ENCODE measurements around the gene PDE11A. TPM values are rescaled to one million over a fixed set of nuclear protein-coding genes. Genes with fewer than 3 reads are reported as not detected.

The PDE11A gene
- total RNA-seq, 2 experiments from 2014 or later: not detected

GRCh38 chr2:177667626-177668025 lies 405.0 kb downstream of the PDE11A start:
- Mint-ChIP-seq H3K4me1 (ENCODE audit: low read depth) (no peaks in the 10 kb centered on the region), H3K27ac (no peak overlapping the region), H3K9me3 (no peaks in the 10 kb centered on the region), H3K36me3 (no peaks in the 10 kb centered on the region), H3K27me3 (peaks cover 10% of the 10 kb centered on the region), H3K4me3 (no peak overlapping the region)
- ChIA-PET CTCF (no interaction called here), POLR2A (no interaction called here)
- DNase-seq: no peak
- intact Hi-C loops (cut with micrococcal nuclease): no loop called here

- Mint-ChIP-seq H3K4me1 (ENCODE audit: low read depth) (no peaks in the 10 kb centered on the region), H3K27me3 (peaks cover 7% of the 10 kb centered on the region), H3K27ac (no peak overlapping the region), H3K4me3 (no peak overlapping the region), H3K9me3 (no peaks in the 10 kb centered on the region), H3K36me3 (no peaks in the 10 kb centered on the region)
- intact Hi-C loops (cut with micrococcal nuclease): no loop called here
- DNase-seq: no peak
- CTCF ChIA-PET: interaction anchor here (0.6 kb wide), 1 partner anchor 29 kb away, joined by 3 read pairs; no protein-coding TSS in a partner anchor
- POLR2A ChIA-PET: no interaction called here
These were observed 406.2 kb downstream of the PDE11A start for GRCh38 chr2:177666408-177666807.

DNA sequence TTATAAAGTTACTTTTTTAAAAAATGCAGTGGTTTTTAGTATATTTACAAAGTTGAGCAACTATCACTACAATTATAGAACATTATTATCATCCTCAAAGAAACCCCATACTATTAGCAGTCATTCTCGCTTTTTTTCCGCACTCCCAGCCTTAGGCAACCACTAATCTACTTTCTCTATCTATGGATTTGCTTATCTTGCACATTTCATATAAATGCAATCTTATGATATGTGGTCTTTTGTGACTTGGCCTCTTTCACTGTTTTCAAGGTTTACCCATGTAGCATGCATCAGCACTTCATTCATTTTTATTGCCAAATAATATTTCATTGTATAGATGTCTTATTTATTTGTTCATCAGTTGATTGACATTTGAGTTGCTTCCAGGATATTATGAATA lies 406.6 kb downstream of the PDE11A start:
- ChIA-PET POLR2A (no interaction called here), CTCF (no interaction called here)
- peaks cover 5% of the 10 kb centered on the region for H3K27me3 Mint-ChIP-seq
- no peaks in the 10 kb centered on the region for H3K36me3 Mint-ChIP-seq
- no peaks in the 10 kb centered on the region for H3K9me3 Mint-ChIP-seq
- no peak overlapping the region for H3K27ac Mint-ChIP-seq
- H3K4me1 Mint-ChIP-seq (ENCODE audit: low read depth): no peaks in the 10 kb centered on the region
- intact Hi-C loops (cut with micrococcal nuclease): no loop called here
- DNase-seq: no peak
- H3K4me3 Mint-ChIP-seq: no peak overlapping the region

- POLR2A ChIA-PET: no interaction called here
- CTCF ChIA-PET: no interaction called here
- Mint-ChIP-seq H3K27ac (no peak overlapping the region), H3K9me3 (no peaks in the 10 kb centered on the region), H3K4me3 (no peak overlapping the region), H3K27me3 (peaks cover 2% of the 10 kb centered on the region), H3K4me1 (ENCODE audit: low read depth) (no peaks in the 10 kb centered on the region), H3K36me3 (no peaks in the 10 kb centered on the region)
- no peak for DNase-seq
- intact Hi-C loops (cut with micrococcal nuclease): no loop called here
These were observed 407.2 kb downstream of the PDE11A start for GRCh38 chr2:177665328-177665727.

DNA sequence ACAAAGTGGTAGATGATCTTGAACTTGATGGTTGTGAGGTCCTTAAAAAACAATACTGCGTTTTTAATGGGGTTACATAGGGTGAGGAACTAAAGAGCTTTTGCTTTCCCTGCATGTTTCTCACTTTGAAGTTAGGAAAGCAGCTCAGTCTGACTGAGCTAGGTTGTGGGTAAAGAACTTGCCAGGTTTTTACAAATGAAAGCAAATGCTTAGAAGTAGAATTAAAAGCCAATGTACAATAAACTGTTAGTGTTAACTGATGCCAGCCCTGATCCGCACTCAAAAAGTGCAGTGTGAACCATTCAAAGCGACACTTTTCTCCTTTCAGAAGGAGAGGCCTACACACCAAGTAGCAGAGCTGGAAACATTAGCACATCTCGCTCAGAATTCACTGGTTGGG lies 409.7 kb downstream of the PDE11A start:
- POLR2A ChIA-PET: interaction anchor here (1.2 kb wide), 1 partner anchor 87 kb away, joined by 3 read pairs; no protein-coding TSS in a partner anchor
- no peaks in the 10 kb centered on the region for H3K4me1 Mint-ChIP-seq (ENCODE audit: low read depth)
- no peak overlapping the region for H3K27ac Mint-ChIP-seq
- H3K36me3 Mint-ChIP-seq: no peaks in the 10 kb centered on the region
- intact Hi-C loops (cut with micrococcal nuclease): no loop called here
- CTCF ChIA-PET: no interaction called here
- peaks cover 6% of the 10 kb centered on the region for H3K27me3 Mint-ChIP-seq
- no peak for DNase-seq
- H3K9me3 Mint-ChIP-seq: no peaks in the 10 kb centered on the region
- no peak overlapping the region for H3K4me3 Mint-ChIP-seq

GRCh38 chr2:177660742-177661141 lies 411.8 kb downstream of the PDE11A start:
- Mint-ChIP-seq H3K36me3 (no peaks in the 10 kb centered on the region), H3K27me3 (peaks cover 10% of the 10 kb centered on the region), H3K9me3 (no peaks in the 10 kb centered on the region), H3K27ac (no peak overlapping the region), H3K4me3 (no peak overlapping the region), H3K4me1 (ENCODE audit: low read depth) (no peaks in the 10 kb centered on the region)
- ChIA-PET POLR2A (no interaction called here), CTCF (no interaction called here)
- intact Hi-C loops (cut with micrococcal nuclease): no loop called here
- no peak for DNase-seq

DNA sequence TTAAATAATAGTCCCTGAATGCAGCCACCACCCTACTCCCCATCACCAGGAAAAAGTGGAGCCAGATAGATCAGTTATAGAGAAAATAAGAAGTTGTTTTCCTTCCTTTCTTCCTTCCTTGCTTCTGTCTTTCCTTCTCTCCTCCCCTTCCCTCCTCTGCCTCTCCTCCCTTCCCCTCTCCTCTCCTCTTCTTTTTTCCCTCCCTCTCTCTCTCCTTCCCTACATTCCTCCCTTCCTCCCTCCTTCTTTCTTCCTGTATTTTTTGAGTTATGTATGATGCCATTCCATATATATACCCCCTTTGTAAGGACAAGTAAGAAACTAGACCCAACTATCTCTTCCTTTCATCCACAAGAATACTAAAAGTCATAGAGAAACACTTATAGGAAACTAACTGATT lies 414.3 kb downstream of the PDE11A start:
- Mint-ChIP-seq H3K36me3 (no peaks in the 10 kb centered on the region), H3K4me3 (no peak overlapping the region), H3K27me3 (peaks cover 12% of the 10 kb centered on the region), H3K9me3 (no peaks in the 10 kb centered on the region), H3K27ac (no peak overlapping the region), H3K4me1 (ENCODE audit: low read depth) (no peaks in the 10 kb centered on the region)
- ChIA-PET CTCF (no interaction called here), POLR2A (no interaction called here)
- DNase-seq: no peak
- intact Hi-C loops (cut with micrococcal nuclease): no loop called here

- ChIA-PET POLR2A (no interaction called here), CTCF (no interaction called here)
- intact Hi-C loops (cut with micrococcal nuclease): no loop called here
- H3K4me1 Mint-ChIP-seq (ENCODE audit: low read depth): no peaks in the 10 kb centered on the region
- no peaks in the 10 kb centered on the region for H3K9me3 Mint-ChIP-seq
- peaks cover 8% of the 10 kb centered on the region for H3K27me3 Mint-ChIP-seq
- no peak overlapping the region for H3K4me3 Mint-ChIP-seq
- no peak for DNase-seq
- H3K27ac Mint-ChIP-seq: no peak overlapping the region
- no peaks in the 10 kb centered on the region for H3K36me3 Mint-ChIP-seq
These were observed 420.7 kb downstream of the PDE11A start for GRCh38 chr2:177651833-177652232.

DNA sequence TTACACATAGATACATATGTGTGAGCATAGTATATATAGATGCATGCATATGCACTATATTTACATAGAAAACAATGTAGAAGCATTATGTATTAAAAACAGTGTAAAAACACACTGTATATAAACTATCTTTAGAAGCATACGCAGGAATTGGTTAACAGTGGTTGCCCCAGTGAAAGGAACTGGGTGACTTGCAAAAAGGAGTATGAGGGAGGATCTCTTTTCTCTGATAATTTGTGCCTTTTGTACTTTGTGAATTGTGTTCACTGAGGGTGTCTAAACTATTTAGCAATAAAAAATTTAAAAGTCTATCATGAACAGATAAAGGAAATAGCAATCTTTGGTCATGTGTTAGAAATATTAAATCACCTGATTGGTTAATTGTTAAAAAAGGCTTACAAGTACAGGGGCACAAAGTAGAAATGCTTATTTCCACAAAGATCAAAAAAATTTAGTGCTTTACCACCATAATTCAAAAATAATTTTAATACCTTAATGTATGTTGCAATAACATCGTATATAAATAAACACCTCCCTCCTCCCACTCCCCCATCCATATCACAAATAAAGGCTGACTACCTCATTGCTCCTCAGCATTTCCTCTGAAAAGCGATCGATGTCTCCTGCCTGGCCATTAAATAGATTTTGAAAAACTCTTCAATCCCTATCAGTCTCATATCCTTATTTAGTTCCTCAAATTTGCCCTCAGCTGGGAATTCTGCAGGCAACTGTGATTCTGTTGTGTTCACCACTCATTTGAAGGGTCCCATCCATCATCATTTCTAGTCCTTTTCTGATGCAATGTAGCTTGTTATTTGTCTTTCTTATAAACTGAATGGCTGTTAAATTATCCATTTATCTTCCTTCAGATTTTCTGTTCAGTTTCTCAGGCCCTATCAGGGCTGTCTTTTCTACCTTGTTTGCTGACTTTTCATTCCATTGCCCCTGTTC lies 422.7 kb downstream of the PDE11A start:
- Mint-ChIP-seq H3K36me3 (no peaks in the 10 kb centered on the region), H3K4me1 (ENCODE audit: low read depth) (no peaks in the 10 kb centered on the region), H3K4me3 (no peak overlapping the region), H3K9me3 (no peaks in the 10 kb centered on the region), H3K27ac (no peak overlapping the region), H3K27me3 (peaks cover 4% of the 10 kb centered on the region)
- ChIA-PET CTCF (no interaction called here), POLR2A (no interaction called here)
- intact Hi-C loops (cut with micrococcal nuclease): no loop called here
- DNase-seq: no peak

DNA sequence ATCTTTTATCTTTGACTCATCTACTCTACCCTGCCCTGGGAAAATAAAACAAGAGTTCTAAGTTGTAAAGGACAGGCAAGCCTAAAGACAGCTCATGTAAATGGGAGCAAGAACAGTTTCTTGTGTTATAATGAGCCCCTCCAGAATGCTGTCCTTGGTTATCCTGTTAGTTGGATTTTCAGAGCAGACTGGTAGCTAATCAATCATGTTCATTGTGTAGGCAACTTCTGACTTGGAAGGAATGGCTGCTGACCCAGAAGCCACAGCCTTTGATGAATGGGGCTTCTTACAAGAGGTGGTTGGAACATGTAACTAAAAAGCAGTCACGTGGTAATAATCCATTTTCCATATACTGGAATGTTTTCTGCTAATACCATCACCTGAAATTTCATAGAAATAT lies 425.8 kb downstream of the PDE11A start:
- Mint-ChIP-seq H3K27me3 (peaks cover 6% of the 10 kb centered on the region), H3K4me3 (no peak overlapping the region), H3K4me1 (ENCODE audit: low read depth) (no peaks in the 10 kb centered on the region), H3K27ac (no peak overlapping the region), H3K9me3 (no peaks in the 10 kb centered on the region), H3K36me3 (no peaks in the 10 kb centered on the region)
- ChIA-PET POLR2A (no interaction called here), CTCF (no interaction called here)
- intact Hi-C loops (cut with micrococcal nuclease): no loop called here
- DNase-seq: no peak

- CTCF ChIA-PET: no interaction called here
- intact Hi-C loops (cut with micrococcal nuclease): no loop called here
- H3K36me3 Mint-ChIP-seq: no peaks in the 10 kb centered on the region
- DNase-seq: no peak
- peaks cover 6% of the 10 kb centered on the region for H3K27me3 Mint-ChIP-seq
- no peaks in the 10 kb centered on the region for H3K4me1 Mint-ChIP-seq (ENCODE audit: low read depth)
- no peaks in the 10 kb centered on the region for H3K9me3 Mint-ChIP-seq
- POLR2A ChIA-PET: interaction anchor here (1.0 kb wide), 1 partner anchor 58 kb away, joined by 3 read pairs; no protein-coding TSS in a partner anchor
- H3K27ac Mint-ChIP-seq: no peak overlapping the region
- no peak overlapping the region for H3K4me3 Mint-ChIP-seq
These were observed 426.3 kb downstream of the PDE11A start for GRCh38 chr2:177646241-177646640.

DNA sequence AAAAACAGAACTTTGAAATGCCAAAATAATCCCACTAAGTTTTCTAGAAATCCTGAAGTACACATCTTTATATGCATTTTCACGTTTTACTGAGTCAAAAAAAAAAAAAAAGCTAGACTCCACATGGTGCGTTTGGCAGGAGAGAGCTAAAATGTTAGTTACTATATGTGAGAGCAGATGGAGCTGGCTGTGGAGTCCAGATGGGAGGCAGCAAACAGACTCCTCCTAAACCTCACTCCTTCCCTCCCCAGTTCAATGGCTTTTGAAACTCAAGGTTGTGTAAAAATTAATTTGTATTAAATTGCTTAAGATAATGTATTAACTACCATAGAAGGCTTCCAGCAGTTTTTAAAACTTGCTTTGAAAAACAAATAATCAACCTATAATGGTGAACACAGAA lies 431.2 kb downstream of the PDE11A start:
- DNase-seq: no peak
- CTCF ChIA-PET: no interaction called here
- POLR2A ChIA-PET: no interaction called here

GRCh38 chr2:177640423-177640822 lies 432.2 kb downstream of the PDE11A start:
- CTCF ChIA-PET: no interaction called here
- DNase-seq: no peak
- H3K36me3 Mint-ChIP-seq: no peaks in the 10 kb centered on the region
- H3K4me3 Mint-ChIP-seq: no peak overlapping the region
- H3K9me3 Mint-ChIP-seq: no peaks in the 10 kb centered on the region
- POLR2A ChIA-PET: no interaction called here
- intact Hi-C loops (cut with micrococcal nuclease): no loop called here
- H3K27ac Mint-ChIP-seq: no peak overlapping the region
- no peaks in the 10 kb centered on the region for H3K4me1 Mint-ChIP-seq (ENCODE audit: low read depth)
- peaks cover 14% of the 10 kb centered on the region for H3K27me3 Mint-ChIP-seq

More for the DNA sequence above, 431.2 kb downstream of the PDE11A start:
- H3K27ac Mint-ChIP-seq: no peak overlapping the region
- H3K4me3 Mint-ChIP-seq: no peak overlapping the region
- no peaks in the 10 kb centered on the region for H3K9me3 Mint-ChIP-seq
- no peaks in the 10 kb centered on the region for H3K4me1 Mint-ChIP-seq (ENCODE audit: low read depth)
- no peaks in the 10 kb centered on the region for H3K36me3 Mint-ChIP-seq
- intact Hi-C loops (cut with micrococcal nuclease): no loop called here
- H3K27me3 Mint-ChIP-seq: peaks cover 14% of the 10 kb centered on the region
